HFFc6 (cell line): ENCODE results near the gene CELF4. TPM values are rescaled to one million over a fixed set of nuclear protein-coding genes. Genes with fewer than 3 reads are reported as not detected.

ENCODE experiments used
- DNase-seq: peaks from one replicate; pipeline ENCODE4 v3.0.0-alpha.2; 2018
- H3K27ac Mint-ChIP-seq: 2 replicates; pipeline ENCODE4 v1.8.0; 2020; ENCODE audit warnings: mild to moderate bottlenecking, mixed read lengths
- H3K27me3 Mint-ChIP-seq: 2 replicates; pipeline ENCODE4 v1.8.0; 2021; ENCODE audit warnings: mild to moderate bottlenecking, moderate library complexity, mixed read lengths; ENCODE audit not compliant: insufficient read depth
- H3K36me3 Mint-ChIP-seq: 2 replicates; pipeline ENCODE4 v1.8.0; 2021; ENCODE audit warnings: low read depth, mixed read lengths
- H3K4me1 Mint-ChIP-seq: 2 replicates; pipeline ENCODE4 v1.8.0; 2020; ENCODE audit warnings: low read depth, mixed read lengths
- H3K4me3 Mint-ChIP-seq: 2 replicates; pipeline ENCODE4 v1.8.0; 2020; ENCODE audit warnings: mild to moderate bottlenecking, moderate library complexity, mixed read lengths
- H3K9me3 Mint-ChIP-seq: 2 replicates; pipeline ENCODE4 v1.8.0; 2020; ENCODE audit warnings: mild to moderate bottlenecking, mixed read lengths
- total RNA-seq, 6 experiments: library from RNA; stranded (reverse); fragmentation: NEBNext Ultra II Directional; extraction: Animal tissue kit (Norgen Biotek cat#: 25700); gene quantifications; 2 replicates in 1 of 6; 3 replicates in 5 of 6; pipeline ENCODE4 v1.2.3, GENCODE V29; 2021
- TF ChIP-seq, protein P1 (sequence below): fragments of 200-600 bp; sonication (generic); IDR thresholded peaks from 2 replicates; pipeline ENCODE4 v1.5.0; 2021; ENCODE audit warnings: antibody characterized with exemption, mild to moderate bottlenecking

Gene CELF4
- total RNA-seq, 6 experiments from 2014 or later, result not detected

DNA sequence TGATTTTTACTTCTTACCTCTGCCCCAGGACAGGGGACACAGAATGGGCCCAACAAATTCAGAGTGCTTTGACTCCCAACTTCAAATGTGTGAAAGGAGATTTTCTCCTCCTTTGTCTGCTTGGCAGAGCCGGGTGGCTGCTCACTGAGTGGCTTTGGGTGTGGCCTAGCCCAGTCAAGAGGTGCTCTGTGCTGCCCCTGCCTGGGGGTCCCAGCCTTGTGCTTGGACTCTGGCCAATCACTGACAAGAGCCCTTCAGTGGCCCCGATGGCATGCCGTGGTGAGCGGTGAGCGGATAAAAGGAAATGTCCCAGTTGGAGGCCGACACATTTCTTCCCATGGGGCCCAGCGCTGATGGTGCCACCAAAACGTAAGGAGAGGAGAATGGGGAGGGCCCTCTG, 259.2 kb downstream of the CELF4 start:
- H3K9me3 Mint-ChIP-seq, result no peaks in the 10 kb centered on the region
- TF ChIP-seq, protein P1, sequence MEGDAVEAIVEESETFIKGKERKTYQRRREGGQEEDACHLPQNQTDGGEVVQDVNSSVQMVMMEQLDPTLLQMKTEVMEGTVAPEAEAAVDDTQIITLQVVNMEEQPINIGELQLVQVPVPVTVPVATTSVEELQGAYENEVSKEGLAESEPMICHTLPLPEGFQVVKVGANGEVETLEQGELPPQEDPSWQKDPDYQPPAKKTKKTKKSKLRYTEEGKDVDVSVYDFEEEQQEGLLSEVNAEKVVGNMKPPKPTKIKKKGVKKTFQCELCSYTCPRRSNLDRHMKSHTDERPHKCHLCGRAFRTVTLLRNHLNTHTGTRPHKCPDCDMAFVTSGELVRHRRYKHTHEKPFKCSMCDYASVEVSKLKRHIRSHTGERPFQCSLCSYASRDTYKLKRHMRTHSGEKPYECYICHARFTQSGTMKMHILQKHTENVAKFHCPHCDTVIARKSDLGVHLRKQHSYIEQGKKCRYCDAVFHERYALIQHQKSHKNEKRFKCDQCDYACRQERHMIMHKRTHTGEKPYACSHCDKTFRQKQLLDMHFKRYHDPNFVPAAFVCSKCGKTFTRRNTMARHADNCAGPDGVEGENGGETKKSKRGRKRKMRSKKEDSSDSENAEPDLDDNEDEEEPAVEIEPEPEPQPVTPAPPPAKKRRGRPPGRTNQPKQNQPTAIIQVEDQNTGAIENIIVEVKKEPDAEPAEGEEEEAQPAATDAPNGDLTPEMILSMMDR, result no peak
- H3K4me1 Mint-ChIP-seq, result no peaks in the 10 kb centered on the region; the same call in 1 of the 2 replicates
- no peaks in the 10 kb centered on the region for H3K36me3 Mint-ChIP-seq
- H3K4me3 Mint-ChIP-seq, result no peak overlapping the region
- H3K27me3 Mint-ChIP-seq, result peaks cover 40% of the 10 kb centered on the region
- no peak overlapping the region for H3K27ac Mint-ChIP-seq
- DNase-seq, result no peak

- Mint-ChIP-seq H3K9me3 (no peaks in the 10 kb centered on the region), H3K27me3 (peaks cover 42% of the 10 kb centered on the region), H3K4me3 (no peak overlapping the region), H3K27ac (no peak overlapping the region), H3K4me1 (peaks cover under 1% of the 10 kb centered on the region; the same call in 1 of the 2 replicates), H3K36me3 (no peaks in the 10 kb centered on the region)
- DNase-seq, result no peak
- TF ChIP-seq, protein P1, result no peak
Measured at GRCh38 chr18:37305066-37305465, 260.5 kb downstream of the CELF4 start.

- TF ChIP-seq, protein P1, result no peak
- Mint-ChIP-seq H3K4me1 (peaks cover 10% of the 10 kb centered on the region), H3K27me3 (peaks cover 46% of the 10 kb centered on the region), H3K27ac (no peak overlapping the region), H3K36me3 (no peaks in the 10 kb centered on the region), H3K4me3 (no peak overlapping the region), H3K9me3 (no peaks in the 10 kb centered on the region)
- DNase-seq, result no peak
Measured at GRCh38 chr18:37304012-37304680, 261.5 kb downstream of the CELF4 start.

DNA sequence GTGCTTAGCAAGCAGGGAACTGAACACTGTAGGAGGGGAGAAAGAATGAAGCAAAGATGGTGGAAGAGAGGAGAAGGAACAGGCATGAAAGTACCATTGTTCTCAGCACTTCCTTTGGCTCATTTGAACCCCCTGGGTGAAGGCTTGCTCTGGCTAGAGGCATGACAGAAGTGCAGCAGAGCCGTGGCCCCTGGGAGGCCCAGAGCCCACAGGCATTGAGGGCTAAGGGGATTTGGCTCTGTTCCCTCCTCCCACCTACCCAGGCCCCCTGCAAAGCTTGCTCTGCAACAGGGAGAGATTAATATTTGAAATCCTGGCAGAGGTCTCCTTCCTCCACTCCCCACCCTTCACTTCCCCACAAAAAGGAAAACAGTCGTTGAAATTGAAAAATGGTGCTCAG, 262.6 kb downstream of the CELF4 start:
- Mint-ChIP-seq H3K36me3 (no peaks in the 10 kb centered on the region), H3K4me3 (no peak overlapping the region), H3K9me3 (no peaks in the 10 kb centered on the region), H3K27ac (no peak overlapping the region), H3K4me1 (peaks cover 10% of the 10 kb centered on the region), H3K27me3 (peaks cover 50% of the 10 kb centered on the region)
- TF ChIP-seq, protein P1, result no peak
- no peak for DNase-seq

GRCh38 chr18:37302519-37302918, 263.1 kb downstream of the CELF4 start:
- Mint-ChIP-seq H3K36me3 (no peaks in the 10 kb centered on the region), H3K27me3 (peaks cover 50% of the 10 kb centered on the region), H3K4me1 (peaks cover 10% of the 10 kb centered on the region), H3K9me3 (no peaks in the 10 kb centered on the region), H3K27ac (no peak overlapping the region), H3K4me3 (no peak overlapping the region)
- no peak for DNase-seq
- TF ChIP-seq, protein P1, result no peak
